ACC112 (cell line): ENCODE results near the gene SLC24A3.

Source experiments
- H2AFZ ChIP-seq: fragments of 200-600 bp; sonication (generic); one replicate; pipeline ENCODE4 v1.6.0; 2017; ENCODE audit warnings: antibody characterized with exemption, low read length; ENCODE audit not compliant: unreplicated experiment
- H3K27ac ChIP-seq: fragments of 200-600 bp; sonication (generic); 2 replicates; pipeline ENCODE4 v1.5.1; 2014; ENCODE audit warnings: low read depth, mild to moderate bottlenecking, antibody characterized with exemption, low read length, moderate library complexity
- H3K27me3 ChIP-seq: fragments of 200-600 bp; sonication (generic); 2 replicates; pipeline ENCODE4 v1.6.1; 2014; ENCODE audit warnings: mild to moderate bottlenecking, antibody characterized with exemption, low read length, moderate library complexity, mixed read lengths; ENCODE audit not compliant: insufficient read depth
- H3K36me3 ChIP-seq: fragments of 200-600 bp; sonication (generic); 2 replicates; pipeline ENCODE4 v1.6.1; 2016; ENCODE audit warnings: mild to moderate bottlenecking, antibody characterized with exemption, low read length, moderate library complexity, mixed read lengths; ENCODE audit not compliant: insufficient read depth
- H3K4me1 ChIP-seq: fragments of 200-600 bp; sonication (generic); one replicate; pipeline ENCODE4 v1.6.1; 2016; ENCODE audit warnings: low read length, mixed read lengths; ENCODE audit not compliant: insufficient read depth, unreplicated experiment, control insufficient read depth
- H3K4me3 ChIP-seq: fragments of 200-600 bp; sonication (generic); 2 replicates; pipeline ENCODE4 v1.5.1; 2014; ENCODE audit warnings: mild to moderate bottlenecking, low read depth, low read length
- H3K79me2 ChIP-seq: fragments of 200-600 bp; sonication (generic); one replicate; pipeline ENCODE4 v1.6.0; 2016; ENCODE audit warnings: low read length; ENCODE audit not compliant: control insufficient read depth, unreplicated experiment, insufficient read depth

SLC24A3 gene

DNA sequence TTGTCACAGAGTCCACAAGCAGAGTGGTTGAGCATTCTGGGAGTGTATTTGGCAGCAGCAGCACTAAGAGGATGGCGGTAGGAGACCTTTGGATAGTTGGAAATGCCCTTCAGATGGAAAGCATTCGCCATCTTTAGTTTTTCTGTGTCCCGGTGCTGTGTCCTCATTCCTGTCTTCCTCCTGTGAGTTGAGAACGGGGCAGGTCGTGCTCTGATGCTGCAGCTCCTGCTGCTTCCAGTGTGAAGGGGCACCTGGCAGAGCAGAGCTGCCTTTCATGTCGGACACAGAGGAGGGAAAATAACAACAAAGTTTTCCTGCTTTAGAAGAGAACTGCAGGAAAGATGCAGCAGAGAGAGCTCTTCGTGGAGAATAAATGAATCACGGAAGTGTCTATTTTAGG lies 194.8 kb downstream of the SLC24A3 start:
- Histone ChIP-seq H3K79me2 (no peaks in the 10 kb centered on the region), H3K27ac (no peak overlapping the region), H2AFZ (no peak overlapping the region), H3K27me3 (no peaks in the 10 kb centered on the region), H3K4me3 (no peak overlapping the region), H3K36me3 (no peaks in the 10 kb centered on the region), H3K4me1 (no peaks in the 10 kb centered on the region)

GRCh38 chr20:19407736-19408135 lies 195.3 kb downstream of the SLC24A3 start:
- Histone ChIP-seq H3K27ac (no peak overlapping the region), H3K4me1 (no peaks in the 10 kb centered on the region), H2AFZ (no peak overlapping the region), H3K27me3 (no peaks in the 10 kb centered on the region), H3K36me3 (no peaks in the 10 kb centered on the region), H3K4me3 (no peak overlapping the region), H3K79me2 (no peaks in the 10 kb centered on the region)

DNA sequence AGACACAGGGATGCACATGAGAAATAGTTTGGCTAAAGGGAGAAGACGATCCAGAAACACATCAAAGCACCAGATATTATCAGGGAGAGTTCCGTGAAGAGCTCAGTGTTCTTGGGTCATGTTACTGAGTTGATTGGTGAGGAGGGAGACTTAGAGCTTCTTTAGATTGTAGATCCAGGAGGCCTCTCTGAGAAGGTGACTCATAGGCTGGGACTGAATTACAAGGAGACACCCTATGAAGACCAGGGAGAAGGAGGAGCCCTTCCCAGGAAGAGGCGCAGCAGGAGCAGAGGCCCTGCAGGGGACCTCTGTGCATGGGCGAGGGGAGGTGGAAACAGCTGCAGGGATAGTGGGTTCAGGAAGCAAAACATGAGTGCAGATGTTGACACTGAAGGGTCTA lies 196.5 kb downstream of the SLC24A3 start:
- H3K27me3 ChIP-seq, result no peaks in the 10 kb centered on the region
- no peaks in the 10 kb centered on the region for H3K4me1 ChIP-seq
- H3K36me3 ChIP-seq, result no peaks in the 10 kb centered on the region
- no peak overlapping the region for H3K4me3 ChIP-seq
- no peaks in the 10 kb centered on the region for H3K79me2 ChIP-seq
- H3K27ac ChIP-seq, result no peak overlapping the region
- no peak overlapping the region for H2AFZ ChIP-seq

DNA sequence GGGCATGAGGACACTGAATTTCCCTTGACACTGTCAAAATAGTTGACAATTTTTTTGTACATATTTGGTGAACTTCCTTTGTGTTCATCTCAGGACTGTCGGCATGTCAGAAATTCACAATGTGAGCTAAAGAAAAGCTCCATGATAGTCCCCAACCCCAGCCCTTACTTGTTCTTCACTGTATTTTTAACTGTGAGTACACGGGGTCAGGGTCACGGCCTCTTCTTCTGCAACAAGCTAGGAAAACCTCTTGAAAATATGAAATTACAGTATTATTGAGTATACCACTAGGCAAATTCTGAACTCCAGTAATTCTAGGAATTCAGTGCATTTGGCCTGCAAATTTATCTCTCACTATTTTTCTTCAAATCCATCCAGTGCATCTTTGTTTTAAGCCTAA lies 199.4 kb downstream of the SLC24A3 start:
- no peak overlapping the region for H2AFZ ChIP-seq
- no peak overlapping the region for H3K4me3 ChIP-seq
- no peaks in the 10 kb centered on the region for H3K36me3 ChIP-seq
- no peaks in the 10 kb centered on the region for H3K27me3 ChIP-seq
- no peak overlapping the region for H3K27ac ChIP-seq
- H3K79me2 ChIP-seq, result no peaks in the 10 kb centered on the region
- H3K4me1 ChIP-seq, result no peaks in the 10 kb centered on the region

DNA sequence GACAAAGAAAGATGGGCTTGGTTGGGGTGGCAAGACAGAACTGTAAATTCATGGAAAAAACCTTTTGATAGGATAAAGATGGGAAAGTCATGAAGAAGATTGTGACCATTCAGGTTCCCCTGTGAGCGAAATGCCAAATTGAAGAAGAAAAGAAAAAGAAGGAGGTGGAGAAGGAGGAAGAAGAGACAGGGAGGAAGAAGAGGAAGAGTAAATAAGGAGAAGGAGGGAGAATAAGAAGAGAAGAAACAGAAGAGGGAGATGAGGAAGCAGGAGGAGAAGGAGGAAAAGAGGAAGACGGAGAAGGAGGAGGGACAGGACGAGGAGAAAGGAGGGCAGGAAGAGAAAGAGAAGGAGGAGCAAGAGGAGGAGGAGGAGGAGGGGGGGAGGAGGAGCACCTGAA lies 199.8 kb downstream of the SLC24A3 start:
- Histone ChIP-seq H2AFZ (no peak overlapping the region), H3K4me1 (no peaks in the 10 kb centered on the region), H3K27me3 (no peaks in the 10 kb centered on the region), H3K79me2 (no peaks in the 10 kb centered on the region), H3K36me3 (no peaks in the 10 kb centered on the region), H3K27ac (no peak overlapping the region), H3K4me3 (no peak overlapping the region)

DNA sequence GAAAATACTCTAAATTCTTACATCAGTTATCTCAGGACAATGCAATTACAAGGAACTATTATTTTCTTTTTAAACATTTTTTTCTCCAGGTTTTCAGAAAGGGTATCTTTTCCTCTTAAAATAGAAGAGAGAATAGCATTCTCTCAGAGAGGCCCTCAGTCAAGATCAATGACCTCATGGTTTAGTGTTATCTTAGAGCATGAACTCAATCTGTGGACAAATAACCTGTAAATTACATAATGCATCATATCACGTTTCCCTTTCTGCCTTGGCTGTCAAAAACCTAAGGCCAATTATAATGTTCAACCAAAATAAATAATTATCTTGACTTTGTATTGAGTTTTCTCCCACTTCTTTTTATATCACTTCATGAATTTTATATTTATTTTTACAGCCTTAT lies 202.2 kb downstream of the SLC24A3 start:
- no peak overlapping the region for H3K4me3 ChIP-seq

DNA sequence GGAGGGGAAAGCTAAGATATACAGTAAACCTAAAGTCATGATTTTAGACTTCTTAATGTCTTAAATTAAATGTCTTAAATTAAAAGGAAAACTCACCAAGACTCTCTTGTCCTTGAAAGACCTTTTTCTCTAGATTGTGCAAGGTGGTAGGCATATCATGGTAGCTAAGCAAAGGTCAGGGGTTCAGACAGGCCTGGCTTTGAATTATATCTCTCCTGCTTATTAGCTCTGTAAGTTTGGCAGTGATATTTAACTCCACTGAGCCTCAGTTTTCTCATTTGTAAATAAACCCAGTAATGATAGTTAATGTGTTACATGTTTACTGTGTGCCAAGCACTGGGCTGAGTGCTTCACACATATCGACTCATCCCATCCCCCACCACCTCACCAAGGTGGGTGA lies 203.3 kb downstream of the SLC24A3 start:
- no peak overlapping the region for H2AFZ ChIP-seq
- H3K27me3 ChIP-seq, result no peaks in the 10 kb centered on the region
- no peaks in the 10 kb centered on the region for H3K36me3 ChIP-seq
- no peak overlapping the region for H3K4me3 ChIP-seq
- H3K4me1 ChIP-seq, result no peaks in the 10 kb centered on the region
- H3K79me2 ChIP-seq, result no peaks in the 10 kb centered on the region
- no peak overlapping the region for H3K27ac ChIP-seq

More for the DNA sequence above, 202.2 kb downstream of the SLC24A3 start:
- no peaks in the 10 kb centered on the region for H3K4me1 ChIP-seq
- no peak overlapping the region for H3K27ac ChIP-seq
- no peaks in the 10 kb centered on the region for H3K27me3 ChIP-seq
- no peak overlapping the region for H2AFZ ChIP-seq
- no peaks in the 10 kb centered on the region for H3K36me3 ChIP-seq
- H3K79me2 ChIP-seq, result no peaks in the 10 kb centered on the region

- Histone ChIP-seq H3K4me3 (no peak overlapping the region), H2AFZ (no peak overlapping the region), H3K79me2 (no peaks in the 10 kb centered on the region), H3K27ac (no peak overlapping the region), H3K4me1 (no peaks in the 10 kb centered on the region), H3K27me3 (no peaks in the 10 kb centered on the region), H3K36me3 (no peaks in the 10 kb centered on the region)
Measured at GRCh38 chr20:19416627-19417026, 204.2 kb downstream of the SLC24A3 start.

- Histone ChIP-seq H3K4me1 (no peaks in the 10 kb centered on the region), H3K27me3 (no peaks in the 10 kb centered on the region), H2AFZ (no peak overlapping the region), H3K4me3 (no peak overlapping the region), H3K27ac (no peak overlapping the region), H3K36me3 (no peaks in the 10 kb centered on the region), H3K79me2 (no peaks in the 10 kb centered on the region)
Measured at GRCh38 chr20:19419396-19419795, 207.0 kb downstream of the SLC24A3 start.

- H3K4me3 ChIP-seq, result no peak overlapping the region
- no peak overlapping the region for H2AFZ ChIP-seq
- H3K79me2 ChIP-seq, result no peaks in the 10 kb centered on the region
- no peaks in the 10 kb centered on the region for H3K36me3 ChIP-seq
- H3K27ac ChIP-seq, result no peak overlapping the region
- no peaks in the 10 kb centered on the region for H3K27me3 ChIP-seq
- H3K4me1 ChIP-seq, result no peaks in the 10 kb centered on the region
Measured at GRCh38 chr20:19423097-19423899, 210.9 kb downstream of the SLC24A3 start.

DNA sequence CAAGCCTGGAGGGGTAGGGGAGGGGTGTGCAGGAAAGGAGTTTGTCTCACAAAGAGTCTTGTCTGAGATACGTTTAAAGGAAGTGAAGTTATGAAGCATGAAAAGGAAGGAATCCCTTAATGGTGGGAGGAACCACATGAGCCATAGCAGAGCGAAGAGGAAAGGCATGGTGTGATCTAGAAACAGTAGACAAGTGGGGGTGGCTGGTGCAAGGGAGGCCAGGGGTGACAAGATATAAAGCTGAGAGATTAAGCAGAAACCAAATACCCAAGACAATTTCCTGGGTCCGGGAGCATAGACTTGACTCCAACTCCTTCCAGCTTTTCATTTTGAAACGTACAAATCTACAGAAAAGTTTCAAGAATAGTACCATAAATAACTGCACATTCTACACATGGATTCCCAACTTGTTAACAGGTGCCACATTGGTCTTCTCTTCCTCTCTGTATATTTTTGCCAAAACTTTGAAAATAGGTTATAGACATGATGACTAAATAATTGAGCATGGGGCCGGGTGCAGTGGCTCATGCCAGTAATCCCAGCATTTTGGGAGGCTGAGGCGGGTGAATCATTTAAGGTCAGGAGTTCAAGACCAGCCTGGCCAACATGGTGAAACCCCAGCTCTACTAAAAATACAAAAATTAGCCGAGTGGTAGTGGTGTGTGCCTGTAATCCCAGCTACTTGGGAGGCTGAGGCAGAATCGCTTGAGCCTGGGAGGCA lies 211.6 kb downstream of the SLC24A3 start:
- Histone ChIP-seq H2AFZ (no peak overlapping the region), H3K36me3 (no peaks in the 10 kb centered on the region), H3K4me1 (no peaks in the 10 kb centered on the region), H3K27ac (no peak overlapping the region), H3K79me2 (no peaks in the 10 kb centered on the region), H3K4me3 (no peak overlapping the region), H3K27me3 (no peaks in the 10 kb centered on the region)
